Large intestine (tissue), 3 donors: ENCODE data around the gene MARCHF7. TPM values are rescaled to one million over a fixed set of nuclear protein-coding genes. Genes with fewer than 3 reads are reported as not detected.
A peak's percentile ranks its signal among the peaks of the same experiment; 100 is the strongest.

Experiments
- DNase-seq, 2 donors: peaks; one replicate each; pipeline versions ENCODE4 v3.0.0 to v3.0.0-alpha.2; 2013
- H3K27ac ChIP-seq: one replicate; pipeline ENCODE4 v1.5.1; 2013; ENCODE audit warnings: low read length
- H3K27me3 ChIP-seq: 2 replicates; pipeline ENCODE4 v1.6.1; 2013; ENCODE audit warnings: low read length; ENCODE audit not compliant: control insufficient read depth, insufficient read depth
- H3K36me3 ChIP-seq: 2 replicates; pipeline ENCODE4 v1.6.1; 2013; ENCODE audit warnings: low read length; ENCODE audit not compliant: control insufficient read depth, insufficient read depth
- H3K4me1 ChIP-seq: one replicate; pipeline ENCODE4 v1.6.1; 2013; ENCODE audit warnings: low read length; ENCODE audit not compliant: control insufficient read depth, insufficient read depth
- H3K4me3 ChIP-seq: one replicate; pipeline ENCODE4 v1.5.1; 2013; ENCODE audit warnings: low read length
- H3K9me3 ChIP-seq: one replicate; pipeline ENCODE4 v1.6.1; 2013; ENCODE audit warnings: mild to moderate bottlenecking, low read depth, low read length, moderate library complexity; ENCODE audit not compliant: control insufficient read depth
- WGBS: methylation state at CpG from one replicate; pipeline ENCODE4 v1.1.5; 2013; ENCODE audit warnings: low lambda C conversion rate; ENCODE audit not compliant: insufficient coverage; 5-methylcytosine and 5-hydroxymethylcytosine counted together
- polyA plus RNA-seq: library from polyadenylated mRNA; unstranded; fragments of 120-200 nt; gene quantifications from one replicate; pipeline ENCODE4 v1.2.1, GENCODE V29; 2013

The MARCHF7 gene
- polyA plus RNA-seq, 1 donor: 79.0 TPM

DNA sequence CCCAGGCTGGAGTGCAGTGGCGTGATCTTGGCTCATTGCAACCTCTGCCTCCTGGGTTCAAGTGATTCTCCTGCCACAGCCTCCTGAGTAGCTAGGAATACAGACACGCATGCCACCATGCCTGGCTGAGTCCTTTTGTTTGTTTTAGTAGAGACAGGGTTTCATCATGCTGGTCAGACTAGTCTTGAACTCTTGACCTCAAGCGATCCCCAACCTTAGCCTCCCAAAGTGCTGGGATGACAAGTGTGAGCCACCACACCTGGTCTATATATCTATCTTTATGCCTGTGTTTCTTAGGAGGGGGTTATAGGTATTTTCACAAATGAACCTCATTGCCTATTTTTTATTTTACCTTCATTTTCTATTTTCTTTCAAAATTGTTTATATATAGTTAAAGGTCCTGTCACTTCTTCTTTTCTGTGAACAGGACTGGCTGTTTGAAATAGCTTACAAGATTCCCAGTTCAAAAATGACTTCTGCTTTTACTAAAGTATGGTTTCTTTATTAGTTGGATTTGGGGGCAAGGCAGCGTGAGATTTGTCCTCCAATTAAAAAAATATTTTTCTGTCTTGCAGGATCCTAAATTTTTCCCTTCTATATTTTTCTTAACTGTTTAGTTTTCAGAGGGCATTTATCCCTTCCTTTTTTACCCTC lies 16.4 kb upstream of the MARCHF7 start:
- no peak overlapping the region for H3K4me3 ChIP-seq
- no peaks in the 10 kb centered on the region for H3K27me3 ChIP-seq
- H3K36me3 ChIP-seq: no peaks in the 10 kb centered on the region
- no peak for DNase-seq
- peaks cover 4% of the 10 kb centered on the region for H3K9me3 ChIP-seq
- H3K27ac ChIP-seq: no peak overlapping the region
- WGBS: 100% methylated on average over 3 of the region's 4 CpGs
- no peaks in the 10 kb centered on the region for H3K4me1 ChIP-seq

GRCh38 chr2:159703491-159703890 lies 8.8 kb upstream of the MARCHF7 start:
- WGBS: 100% methylated on average over 2 of the region's 5 CpGs
- no peaks in the 10 kb centered on the region for H3K4me1 ChIP-seq
- no peaks in the 10 kb centered on the region for H3K9me3 ChIP-seq
- no peaks in the 10 kb centered on the region for H3K36me3 ChIP-seq
- no peaks in the 10 kb centered on the region for H3K27me3 ChIP-seq
- DNase-seq: no peak
- H3K4me3 ChIP-seq: no peak overlapping the region
- H3K27ac ChIP-seq: no peak overlapping the region

DNA sequence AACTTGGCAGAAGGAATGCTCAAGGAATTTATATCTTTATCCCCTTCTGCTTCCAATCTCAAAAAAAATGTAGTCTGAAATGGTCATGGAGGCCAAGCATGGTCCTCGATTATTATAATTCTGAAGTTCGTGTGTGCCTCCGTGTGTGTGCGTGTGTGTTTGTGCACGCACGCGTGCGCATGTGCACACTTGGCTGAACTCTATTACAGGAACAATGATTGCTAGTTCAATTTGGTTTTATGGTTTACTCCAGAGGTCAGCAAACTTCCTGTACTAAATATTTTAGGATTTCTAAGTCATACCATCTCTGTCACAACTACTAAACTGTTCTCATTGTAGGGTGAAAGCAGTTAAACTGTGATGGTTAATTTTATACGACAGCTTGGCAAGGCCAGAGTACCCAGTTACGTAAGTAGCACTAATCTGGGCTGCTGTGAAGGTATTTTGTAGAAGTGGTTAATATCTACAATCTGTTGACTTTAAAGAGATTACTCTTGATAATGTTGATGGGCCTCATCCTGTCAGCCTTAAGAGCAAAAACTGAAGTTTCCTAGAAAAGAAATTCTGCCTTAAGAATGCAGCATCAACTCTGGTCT lies 5.8 kb upstream of the MARCHF7 start:
- no peaks in the 10 kb centered on the region for H3K36me3 ChIP-seq
- H3K27ac ChIP-seq: no peak overlapping the region
- no CpG with 5 or more reads among the region's 10 CpGs for WGBS
- peak in 1 of 2 donors; percentile 21 for DNase-seq
- no peak overlapping the region for H3K4me3 ChIP-seq
- no peaks in the 10 kb centered on the region for H3K27me3 ChIP-seq
- H3K4me1 ChIP-seq: no peaks in the 10 kb centered on the region
- no peaks in the 10 kb centered on the region for H3K9me3 ChIP-seq

- Histone ChIP-seq H3K27me3 (no peaks in the 10 kb centered on the region), H3K27ac (no peak overlapping the region), H3K4me1 (no peaks in the 10 kb centered on the region), H3K9me3 (no peaks in the 10 kb centered on the region), H3K36me3 (no peaks in the 10 kb centered on the region), H3K4me3 (no peak overlapping the region)
- no peak for DNase-seq
- 100% methylated on average over 2 of the region's 5 CpGs for WGBS
These were observed 4.1 kb upstream of the MARCHF7 start for GRCh38 chr2:159708066-159708760.

GRCh38 chr2:159710601-159711180 lies 1.6 kb upstream of the MARCHF7 start:
- Histone ChIP-seq H3K36me3 (peaks cover 5% of the 10 kb centered on the region), H3K4me3 (no peak overlapping the region), H3K27ac (no peak overlapping the region), H3K9me3 (no peaks in the 10 kb centered on the region), H3K27me3 (no peaks in the 10 kb centered on the region), H3K4me1 (no peaks in the 10 kb centered on the region)
- 35% methylated on average over 4 of the region's 5 CpGs for WGBS
- DNase-seq: peak in 1 of 2 donors; percentile 46

DNA sequence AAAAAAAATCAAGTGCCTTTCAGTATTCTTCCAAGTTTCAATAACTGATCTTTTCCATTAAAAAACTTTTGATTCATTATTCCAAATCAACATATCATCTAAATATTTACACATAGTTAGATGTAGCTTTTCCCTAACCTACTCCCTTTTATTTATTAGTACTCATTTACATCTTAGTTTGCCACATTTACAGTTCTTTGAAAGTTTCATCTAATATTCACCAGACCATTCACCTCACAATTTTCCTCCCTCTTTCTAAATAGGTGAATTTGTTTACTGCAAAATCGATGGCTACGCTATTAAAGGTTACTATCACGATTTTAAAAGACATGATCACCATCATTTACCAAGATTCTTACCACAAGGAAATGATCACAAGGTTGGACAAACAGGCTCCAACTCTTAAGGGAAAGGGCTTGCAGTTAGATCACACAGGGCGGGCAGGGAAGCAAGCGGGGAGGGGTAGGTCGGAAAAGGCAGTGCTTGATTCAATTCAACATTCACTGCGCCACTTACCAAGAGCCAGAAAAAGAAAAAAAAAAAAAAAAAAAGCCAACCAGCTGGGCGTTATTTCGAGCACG lies 654 bp upstream of the MARCHF7 start:
- H3K4me1 ChIP-seq: no peaks in the 10 kb centered on the region
- no peaks in the 10 kb centered on the region for H3K9me3 ChIP-seq
- peak overlapping the region; percentile 98 for H3K4me3 ChIP-seq
- H3K36me3 ChIP-seq: peaks cover 12% of the 10 kb centered on the region
- DNase-seq: no peak
- WGBS: no CpG with 5 or more reads among the region's 10 CpGs
- no peaks in the 10 kb centered on the region for H3K27me3 ChIP-seq
- peak overlapping the region; percentile 100 for H3K27ac ChIP-seq

GRCh38 chr2:159712929-159713420 lies 669 bp downstream of the MARCHF7 start:
- DNase-seq: peak in 1 of 2 donors; percentile 11
- peak overlapping the region; percentile 100 for H3K27ac ChIP-seq
- H3K4me1 ChIP-seq: no peaks in the 10 kb centered on the region
- H3K36me3 ChIP-seq: peaks cover 14% of the 10 kb centered on the region
- H3K27me3 ChIP-seq: no peaks in the 10 kb centered on the region
- peak overlapping the region; percentile 98 for H3K4me3 ChIP-seq
- no peaks in the 10 kb centered on the region for H3K9me3 ChIP-seq
- WGBS: no CpG with 5 or more reads among the region's 32 CpGs

- DNase-seq: peak in 1 of 2 donors; percentile 31
- H3K4me1 ChIP-seq: no peaks in the 10 kb centered on the region
- peak overlapping the region; percentile 98 for H3K4me3 ChIP-seq
- H3K9me3 ChIP-seq: no peaks in the 10 kb centered on the region
- peak overlapping the region; percentile 100 for H3K27ac ChIP-seq
- no CpG with 5 or more reads among the region's 5 CpGs for WGBS
- H3K36me3 ChIP-seq: peaks cover 17% of the 10 kb centered on the region
- H3K27me3 ChIP-seq: no peaks in the 10 kb centered on the region
These were observed 1.4 kb downstream of the MARCHF7 start for GRCh38 chr2:159713631-159714246.

GRCh38 chr2:159714247-159714930 lies 2.1 kb downstream of the MARCHF7 start:
- no CpG with 5 or more reads among the region's 8 CpGs for WGBS

More at GRCh38 chr2:159714247-159714930, 2.1 kb downstream of the MARCHF7 start:
- H3K4me1 ChIP-seq: no peaks in the 10 kb centered on the region
- H3K9me3 ChIP-seq: no peaks in the 10 kb centered on the region
- peaks cover 24% of the 10 kb centered on the region for H3K36me3 ChIP-seq
- no peak overlapping the region for H3K4me3 ChIP-seq
- no peak overlapping the region for H3K27ac ChIP-seq
- no peak for DNase-seq
- no peaks in the 10 kb centered on the region for H3K27me3 ChIP-seq
